SK-N-SH (cell line): Measurements from ENCODE around the gene CHCHD6. TPM values are rescaled to one million over a fixed set of nuclear protein-coding genes. Genes with fewer than 3 reads are reported as not detected.

Source experiments
- CHD2 ChIP-seq: fragments of 150-350 bp; IDR thresholded peaks from 2 replicates; pipeline ENCODE4 v1.6.1; 2018; ENCODE audit warnings: low read length; ENCODE audit not compliant: partially characterized antibody
- ELF1 ChIP-seq: IDR thresholded peaks from 2 replicates; pipeline ENCODE4 v1.4.0; 2012
- EP300 ChIP-seq, 2 experiments: IDR thresholded peaks; 2 replicates each; pipeline versions ENCODE4 v1.4.0 to v1.6.1; 2012; ENCODE audit warnings: borderline replicate concordance in 1 of 2, low read depth in 1 of 2, low read length in 1 of 2
- EZH2phosphoT487 ChIP-seq: fragments of 200-600 bp; sonication (generic); IDR thresholded peaks from 2 replicates; pipeline ENCODE4 v1.6.1; 2017; ENCODE audit warnings: low read depth, mixed run types, mild to moderate bottlenecking, antibody characterized with exemption, moderate library complexity, borderline replicate concordance
- FOSL2 ChIP-seq: IDR thresholded peaks from 2 replicates; pipeline ENCODE4 v1.4.0; 2012; ENCODE audit warnings: low read depth, mild to moderate bottlenecking, moderate library complexity, borderline replicate concordance
- FOXJ3 ChIP-seq: sonication (generic); formaldehyde crosslinking; IDR thresholded peaks from 2 replicates; pipeline ENCODE4 v1.5.1; 2020; ENCODE audit warnings: mild to moderate bottlenecking, missing genetic modification reagents
- FOXM1 ChIP-seq: IDR thresholded peaks from 2 replicates; pipeline ENCODE4 v1.4.0; 2012; ENCODE audit warnings: low read depth, mild to moderate bottlenecking
- GABPA ChIP-seq: IDR thresholded peaks from 2 replicates; pipeline ENCODE4 v1.4.0; 2012; ENCODE audit warnings: low read depth, mild to moderate bottlenecking
- GATA2 ChIP-seq: sonication (generic); formaldehyde crosslinking; IDR thresholded peaks from 2 replicates; pipeline ENCODE4 v1.5.0; 2020; ENCODE audit warnings: mild to moderate bottlenecking, missing genetic modification reagents
- JUND ChIP-seq: IDR thresholded peaks from 2 replicates; pipeline ENCODE4 v1.4.0; 2012
- MEF2A ChIP-seq: IDR thresholded peaks from 2 replicates; pipeline ENCODE4 v1.4.0; 2012; ENCODE audit warnings: low read depth, borderline replicate concordance
- MXI1 ChIP-seq: IDR thresholded peaks from 2 replicates; pipeline ENCODE4 v1.6.1; 2012; ENCODE audit warnings: mild to moderate bottlenecking, low read depth, low read length, improper control_type of control experiment
- NFIC ChIP-seq: IDR thresholded peaks from 2 replicates; pipeline ENCODE4 v1.4.0; 2012; ENCODE audit warnings: borderline replicate concordance
- POLR2AphosphoS5 ChIP-seq: IDR thresholded peaks from 2 replicates; pipeline ENCODE4 v1.6.1; 2012; ENCODE audit warnings: low read depth, low read length
- RAD21 ChIP-seq: IDR thresholded peaks from 2 replicates; pipeline ENCODE4 v1.6.1; 2012; ENCODE audit warnings: mild to moderate bottlenecking, low read length
- RCOR1 ChIP-seq: fragments of 150-350 bp; IDR thresholded peaks from 2 replicates; pipeline ENCODE4 v1.6.1; 2017; ENCODE audit warnings: antibody characterized with exemption, low read length
- RFX5 ChIP-seq: IDR thresholded peaks from 2 replicates; pipeline ENCODE4 v1.6.1; 2012; ENCODE audit warnings: mild to moderate bottlenecking, improper control_type of control experiment, low read length
- RXRA ChIP-seq: IDR thresholded peaks from 2 replicates; pipeline ENCODE4 v1.4.0; 2012; ENCODE audit warnings: low read depth, mild to moderate bottlenecking, borderline replicate concordance
- SIN3A ChIP-seq: IDR thresholded peaks from 2 replicates; pipeline ENCODE4 v1.6.1; 2012; ENCODE audit warnings: low read depth, mild to moderate bottlenecking, low read length, moderate library complexity, borderline replicate concordance
- SMC3 ChIP-seq: IDR thresholded peaks from 2 replicates; pipeline ENCODE4 v1.6.1; 2012; ENCODE audit warnings: low read depth, low read length, improper control_type of control experiment
- TAF1 ChIP-seq: IDR thresholded peaks from 2 replicates; pipeline ENCODE4 v1.6.1; 2012; ENCODE audit warnings: low read depth, mild to moderate bottlenecking, low read length, moderate library complexity, borderline replicate concordance
- TCF12 ChIP-seq: IDR thresholded peaks from 2 replicates; pipeline ENCODE4 v1.4.0; 2012
- TEAD4 ChIP-seq: IDR thresholded peaks from 2 replicates; pipeline ENCODE4 v1.4.0; 2012; ENCODE audit warnings: mild to moderate bottlenecking, borderline replicate concordance; ENCODE audit not compliant: insufficient read depth
- USF1 ChIP-seq: IDR thresholded peaks from 2 replicates; pipeline ENCODE4 v1.4.0; 2012; ENCODE audit warnings: low read depth, borderline replicate concordance
- polyA plus RNA-seq, 3 experiments: library from polyadenylated mRNA; depleted of rRNA; stranded (reverse); fragments of >200 nt; gene quantifications; 2 replicates each; pipeline ENCODE4 v1.2.3, GENCODE V29; 2012
- TF ChIP-seq, protein P1 (sequence below): fragments of 150-350 bp; IDR thresholded peaks from 2 replicates; pipeline ENCODE4 v1.6.1; 2016; ENCODE audit warnings: mild to moderate bottlenecking, low read depth, low read length
- TF ChIP-seq, protein P2 (sequence below): IDR thresholded peaks from 2 replicates; pipeline ENCODE4 v1.4.0; 2012; ENCODE audit warnings: low read depth
- TF ChIP-seq, protein P3 (sequence below): fragments of 200-600 bp; sonication (generic); IDR thresholded peaks from 2 replicates; pipeline ENCODE4 v1.6.1; 2017; ENCODE audit warnings: antibody characterized with exemption, mild to moderate bottlenecking, moderate library complexity
- TF ChIP-seq, protein P4 (sequence below): fragments of 150-350 bp; IDR thresholded peaks from 2 replicates; pipeline ENCODE4 v1.6.1; 2017; ENCODE audit warnings: antibody characterized with exemption, low read length, low read depth, borderline replicate concordance

CHCHD6 gene
- polyA plus RNA-seq, 1 of the 3 experiments (the other 2 are of a cell fraction): 42.5 TPM

GRCh38 chr3:126782536-126782935 lies 78.5 kb downstream of the CHCHD6 start (continued):
- no peak for TF ChIP-seq GATA2
- TF ChIP-seq FOXM1: no peak
- TF ChIP-seq MXI1: no peak
- TF ChIP-seq, protein P1, sequence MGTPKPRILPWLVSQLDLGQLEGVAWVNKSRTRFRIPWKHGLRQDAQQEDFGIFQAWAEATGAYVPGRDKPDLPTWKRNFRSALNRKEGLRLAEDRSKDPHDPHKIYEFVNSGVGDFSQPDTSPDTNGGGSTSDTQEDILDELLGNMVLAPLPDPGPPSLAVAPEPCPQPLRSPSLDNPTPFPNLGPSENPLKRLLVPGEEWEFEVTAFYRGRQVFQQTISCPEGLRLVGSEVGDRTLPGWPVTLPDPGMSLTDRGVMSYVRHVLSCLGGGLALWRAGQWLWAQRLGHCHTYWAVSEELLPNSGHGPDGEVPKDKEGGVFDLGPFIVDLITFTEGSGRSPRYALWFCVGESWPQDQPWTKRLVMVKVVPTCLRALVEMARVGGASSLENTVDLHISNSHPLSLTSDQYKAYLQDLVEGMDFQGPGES: no peak
- TF ChIP-seq NFIC: peak; percentile 60
- no peak for TF ChIP-seq FOXJ3 (CRISPR knock-in tag)
- no peak for TF ChIP-seq GABPA
- no peak for TF ChIP-seq MEF2A
- no peak for TF ChIP-seq POLR2AphosphoS5
- no peak for TF ChIP-seq SMC3
- TF ChIP-seq TEAD4: peak; percentile 60
- TF ChIP-seq USF1: no peak
- TF ChIP-seq, protein P2, sequence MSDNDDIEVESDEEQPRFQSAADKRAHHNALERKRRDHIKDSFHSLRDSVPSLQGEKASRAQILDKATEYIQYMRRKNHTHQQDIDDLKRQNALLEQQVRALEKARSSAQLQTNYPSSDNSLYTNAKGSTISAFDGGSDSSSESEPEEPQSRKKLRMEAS: peak; percentile 54; the same call in 1 of the 2 replicates
- no peak for TF ChIP-seq SIN3A
- no peak for TF ChIP-seq RCOR1
- TF ChIP-seq, protein P3, sequence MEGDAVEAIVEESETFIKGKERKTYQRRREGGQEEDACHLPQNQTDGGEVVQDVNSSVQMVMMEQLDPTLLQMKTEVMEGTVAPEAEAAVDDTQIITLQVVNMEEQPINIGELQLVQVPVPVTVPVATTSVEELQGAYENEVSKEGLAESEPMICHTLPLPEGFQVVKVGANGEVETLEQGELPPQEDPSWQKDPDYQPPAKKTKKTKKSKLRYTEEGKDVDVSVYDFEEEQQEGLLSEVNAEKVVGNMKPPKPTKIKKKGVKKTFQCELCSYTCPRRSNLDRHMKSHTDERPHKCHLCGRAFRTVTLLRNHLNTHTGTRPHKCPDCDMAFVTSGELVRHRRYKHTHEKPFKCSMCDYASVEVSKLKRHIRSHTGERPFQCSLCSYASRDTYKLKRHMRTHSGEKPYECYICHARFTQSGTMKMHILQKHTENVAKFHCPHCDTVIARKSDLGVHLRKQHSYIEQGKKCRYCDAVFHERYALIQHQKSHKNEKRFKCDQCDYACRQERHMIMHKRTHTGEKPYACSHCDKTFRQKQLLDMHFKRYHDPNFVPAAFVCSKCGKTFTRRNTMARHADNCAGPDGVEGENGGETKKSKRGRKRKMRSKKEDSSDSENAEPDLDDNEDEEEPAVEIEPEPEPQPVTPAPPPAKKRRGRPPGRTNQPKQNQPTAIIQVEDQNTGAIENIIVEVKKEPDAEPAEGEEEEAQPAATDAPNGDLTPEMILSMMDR: no peak
- TF ChIP-seq JUND: peak; percentile 18; the same call in 1 of the 2 replicates
- TF ChIP-seq RAD21: no peak
- TF ChIP-seq EP300 (IDR thresholded peaks at IDR 0.05; ENCODE audit: borderline replicate concordance in 1 of 2, low read depth in 1 of 2, low read length in 1 of 2): no peak
- peak; percentile 67 for TF ChIP-seq TCF12
- 0 out of 2 replicates have a peak, but pooled peaks have one; percentile 13 for TF ChIP-seq TAF1
- no peak for TF ChIP-seq EZH2phosphoT487
- no peak for TF ChIP-seq RXRA
- TF ChIP-seq ELF1: no peak
- TF ChIP-seq, protein P4, sequence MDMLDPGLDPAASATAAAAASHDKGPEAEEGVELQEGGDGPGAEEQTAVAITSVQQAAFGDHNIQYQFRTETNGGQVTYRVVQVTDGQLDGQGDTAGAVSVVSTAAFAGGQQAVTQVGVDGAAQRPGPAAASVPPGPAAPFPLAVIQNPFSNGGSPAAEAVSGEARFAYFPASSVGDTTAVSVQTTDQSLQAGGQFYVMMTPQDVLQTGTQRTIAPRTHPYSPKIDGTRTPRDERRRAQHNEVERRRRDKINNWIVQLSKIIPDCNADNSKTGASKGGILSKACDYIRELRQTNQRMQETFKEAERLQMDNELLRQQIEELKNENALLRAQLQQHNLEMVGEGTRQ: no peak
- no peak for TF ChIP-seq RFX5
- TF ChIP-seq FOSL2: peak; percentile 54; the same call in 1 of the 2 replicates
- TF ChIP-seq CHD2: no peak
